LNCaP clone FGC (cell line): ENCODE data around the gene TAB2.

Experiments used
- DNase-seq: peaks from one replicate; pipeline ENCODE4 v3.0.0-alpha.2; 2011; ENCODE audit warnings: low read depth
- H3K4me3 ChIP-seq: 2 replicates; pipeline ENCODE4 v1.5.1; 2011; ENCODE audit warnings: mild to moderate bottlenecking, low read depth, low read length, control low read depth
- TF ChIP-seq, protein P1 (sequence below): IDR thresholded peaks from 2 replicates; pipeline ENCODE4 v1.5.1; 2012; ENCODE audit warnings: mild to moderate bottlenecking; ENCODE audit not compliant: control insufficient read depth, insufficient read depth; ENCODE audit errors: extremely low read depth

Gene TAB2

DNA sequence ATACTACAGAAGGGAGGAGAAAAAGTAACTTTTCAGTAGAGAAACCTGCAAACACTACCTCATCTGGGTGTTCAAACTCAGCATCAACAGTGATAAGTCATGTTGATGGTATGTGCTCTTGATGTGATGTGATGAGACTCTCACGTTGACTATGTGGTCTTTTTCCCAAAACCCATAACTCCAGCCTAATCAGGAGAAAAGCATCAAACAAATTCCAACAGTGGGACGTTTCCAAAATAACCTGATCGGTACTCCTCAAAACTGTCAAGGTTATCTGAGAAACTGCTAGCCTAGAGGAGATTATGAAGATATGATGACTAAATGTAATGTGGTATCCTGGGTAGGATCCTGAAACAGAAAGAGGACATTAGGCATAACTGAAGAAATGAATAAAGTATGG lies 41.9 kb upstream of the TAB2 start:
- DNase-seq = no peak
- no peak overlapping the region for H3K4me3 ChIP-seq
- TF ChIP-seq, protein P1, sequence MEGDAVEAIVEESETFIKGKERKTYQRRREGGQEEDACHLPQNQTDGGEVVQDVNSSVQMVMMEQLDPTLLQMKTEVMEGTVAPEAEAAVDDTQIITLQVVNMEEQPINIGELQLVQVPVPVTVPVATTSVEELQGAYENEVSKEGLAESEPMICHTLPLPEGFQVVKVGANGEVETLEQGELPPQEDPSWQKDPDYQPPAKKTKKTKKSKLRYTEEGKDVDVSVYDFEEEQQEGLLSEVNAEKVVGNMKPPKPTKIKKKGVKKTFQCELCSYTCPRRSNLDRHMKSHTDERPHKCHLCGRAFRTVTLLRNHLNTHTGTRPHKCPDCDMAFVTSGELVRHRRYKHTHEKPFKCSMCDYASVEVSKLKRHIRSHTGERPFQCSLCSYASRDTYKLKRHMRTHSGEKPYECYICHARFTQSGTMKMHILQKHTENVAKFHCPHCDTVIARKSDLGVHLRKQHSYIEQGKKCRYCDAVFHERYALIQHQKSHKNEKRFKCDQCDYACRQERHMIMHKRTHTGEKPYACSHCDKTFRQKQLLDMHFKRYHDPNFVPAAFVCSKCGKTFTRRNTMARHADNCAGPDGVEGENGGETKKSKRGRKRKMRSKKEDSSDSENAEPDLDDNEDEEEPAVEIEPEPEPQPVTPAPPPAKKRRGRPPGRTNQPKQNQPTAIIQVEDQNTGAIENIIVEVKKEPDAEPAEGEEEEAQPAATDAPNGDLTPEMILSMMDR = no peak

DNA sequence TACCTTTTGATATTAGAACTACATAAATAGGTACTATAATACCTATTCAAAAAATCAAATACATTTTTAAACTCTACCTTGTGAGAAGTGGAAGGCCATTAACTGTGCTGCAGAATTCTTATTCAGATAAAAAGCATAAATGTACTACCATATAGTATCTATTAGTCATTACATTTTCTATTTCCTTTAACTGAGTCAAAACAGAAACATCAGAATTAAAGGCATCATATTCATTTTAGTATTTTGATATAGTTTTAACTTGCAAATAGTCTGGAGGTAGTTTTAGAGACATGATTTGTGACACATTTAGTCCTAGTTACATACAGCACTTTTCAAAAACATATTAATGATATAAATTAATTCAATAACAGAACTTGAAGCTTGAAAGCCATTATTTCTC lies 39.9 kb upstream of the TAB2 start:
- DNase-seq = no peak
- no peak overlapping the region for H3K4me3 ChIP-seq
- TF ChIP-seq, protein P1 = no peak

DNA sequence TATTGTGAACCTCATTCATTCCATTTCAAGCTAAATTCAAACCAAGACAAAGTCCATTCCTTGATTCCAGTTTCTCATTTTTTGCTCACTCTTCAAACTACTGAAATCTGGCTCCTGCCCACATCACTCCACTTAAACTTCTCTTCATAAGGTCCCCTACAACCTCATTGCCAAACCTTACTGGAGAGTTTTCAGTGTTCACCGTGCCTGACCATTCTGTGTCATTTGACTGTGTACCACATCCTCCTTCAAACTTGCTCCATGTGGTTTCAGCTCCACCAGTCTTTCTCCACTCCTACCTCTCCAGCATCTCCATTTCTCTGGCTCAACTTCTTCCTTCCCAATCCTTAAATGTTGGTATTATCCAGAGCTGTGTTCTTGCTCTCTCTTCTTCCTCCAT lies 38.5 kb upstream of the TAB2 start:
- TF ChIP-seq, protein P1 = no peak
- DNase-seq = no peak
- H3K4me3 ChIP-seq = no peak overlapping the region

DNA sequence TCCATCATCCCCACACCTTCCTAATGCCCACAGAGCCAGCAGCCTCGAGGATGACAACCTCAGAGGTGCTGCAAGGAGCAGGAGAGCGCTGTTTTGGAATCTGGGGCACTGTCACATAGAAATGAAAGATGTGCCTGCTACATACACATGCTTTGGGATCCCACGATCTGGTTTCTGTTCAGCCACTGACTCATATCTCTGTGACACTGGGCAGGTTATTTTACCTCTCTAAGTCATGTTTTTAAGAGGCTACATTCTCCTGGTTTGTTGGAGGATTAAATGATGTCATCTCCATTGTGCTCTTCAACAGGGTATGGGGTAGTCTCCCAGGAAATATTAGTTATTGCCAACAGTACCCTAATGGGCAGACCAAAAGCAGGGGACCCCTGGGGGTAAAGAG lies 32.6 kb upstream of the TAB2 start:
- DNase-seq = no peak
- H3K4me3 ChIP-seq = no peak overlapping the region
- TF ChIP-seq, protein P1 = no peak

DNA sequence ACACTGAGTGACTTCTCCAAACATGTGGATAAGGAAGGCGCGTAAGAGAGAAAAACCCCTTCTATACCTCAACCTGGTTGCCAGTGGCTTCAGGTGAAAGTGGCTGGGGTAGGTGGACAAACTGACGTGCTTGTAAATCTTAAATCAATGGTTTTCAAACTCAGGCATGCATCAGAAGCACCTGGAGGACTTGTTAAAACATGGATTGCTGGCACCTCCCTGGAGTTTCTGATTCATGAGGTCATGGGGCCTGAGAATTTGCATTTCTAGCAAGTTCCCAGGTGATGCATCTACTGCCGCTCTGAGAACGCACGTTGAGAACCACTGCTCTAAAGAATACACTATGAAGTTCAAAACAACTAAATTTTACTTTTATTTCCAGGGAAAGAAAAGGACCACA lies 31.9 kb upstream of the TAB2 start:
- DNase-seq = no peak
- no peak overlapping the region for H3K4me3 ChIP-seq
- TF ChIP-seq, protein P1 = no peak

DNA sequence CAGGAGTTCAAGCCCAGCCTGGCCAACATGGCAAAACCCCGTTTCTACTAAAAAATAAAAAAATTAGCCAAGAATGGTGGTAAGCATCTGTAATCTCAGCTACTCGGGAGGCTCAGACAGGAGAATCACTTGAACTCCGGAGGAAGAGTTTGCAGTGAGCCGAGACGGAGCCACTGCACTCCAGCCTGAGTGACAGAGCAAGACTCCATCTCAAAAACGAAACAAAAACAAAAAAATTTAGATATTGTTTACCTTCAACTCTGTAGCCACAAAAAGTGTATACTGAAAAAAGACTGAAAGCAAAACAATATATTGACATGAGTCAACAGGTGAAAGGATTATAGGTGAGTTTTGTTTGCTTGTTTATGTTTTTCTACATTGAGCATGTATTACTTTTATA lies 30.6 kb upstream of the TAB2 start:
- TF ChIP-seq, protein P1 = no peak
- DNase-seq = no peak
- H3K4me3 ChIP-seq = no peak overlapping the region

DNA sequence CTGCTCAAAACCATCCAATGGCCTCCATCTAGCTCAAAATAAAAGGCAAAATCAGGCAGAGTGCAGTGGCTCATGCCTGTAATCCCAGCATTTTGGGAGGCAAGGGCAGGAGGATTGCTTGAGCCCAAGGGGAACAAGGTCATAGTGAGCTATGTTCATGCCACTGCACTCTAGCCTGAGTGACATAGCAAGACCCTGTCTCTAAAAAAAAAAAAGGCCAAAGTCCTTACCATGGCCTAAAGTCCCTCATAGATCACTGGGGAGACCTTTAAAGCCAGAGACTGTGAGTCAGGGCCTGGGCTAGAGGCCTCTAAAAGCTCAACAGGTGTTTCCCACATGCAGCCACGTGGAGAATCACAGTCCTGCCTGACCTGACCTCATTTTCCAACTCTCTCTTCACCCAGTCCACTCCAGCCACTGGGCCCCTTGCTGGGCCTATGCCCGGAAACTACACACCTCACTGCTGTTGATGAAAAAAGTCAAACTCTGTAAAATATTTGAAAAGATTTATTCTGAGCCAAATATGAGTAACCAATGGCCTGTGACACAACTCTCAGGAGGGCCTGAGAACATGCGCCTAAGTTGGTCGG lies 28.2 kb upstream of the TAB2 start:
- H3K4me3 ChIP-seq = no peak overlapping the region
- TF ChIP-seq, protein P1 = no peak
- DNase-seq = no peak
